HL-60/S4 treated with phorbol 12-myristate 13-acetate at 8.2 ng/mL for 4 days and 3 days (cell line): ENCODE results near the gene NECTIN2.
"Not testable (repeated sequence)": the region's sequence is repeated elsewhere in the genome, so short reads cannot be mapped to it uniquely, and the experiment has no call there.

Experiments used
- in situ Hi-C: fragments of 300-500 bp; cut with MboI; formaldehyde crosslinking; loops from 2 replicates; pipeline ENCODE4 v1.15.0; 2022; ENCODE audit warnings: low sequenced_read_pairs

NECTIN2 gene

GRCh38 chr19:44848812-44849447 lies 2.8 kb downstream of the NECTIN2 start:
- in situ Hi-C loops, result no loop called here

GRCh38 chr19:44850641-44851109 lies 4.6 kb downstream of the NECTIN2 start:
- in situ Hi-C loops, result no loop called here

DNA sequence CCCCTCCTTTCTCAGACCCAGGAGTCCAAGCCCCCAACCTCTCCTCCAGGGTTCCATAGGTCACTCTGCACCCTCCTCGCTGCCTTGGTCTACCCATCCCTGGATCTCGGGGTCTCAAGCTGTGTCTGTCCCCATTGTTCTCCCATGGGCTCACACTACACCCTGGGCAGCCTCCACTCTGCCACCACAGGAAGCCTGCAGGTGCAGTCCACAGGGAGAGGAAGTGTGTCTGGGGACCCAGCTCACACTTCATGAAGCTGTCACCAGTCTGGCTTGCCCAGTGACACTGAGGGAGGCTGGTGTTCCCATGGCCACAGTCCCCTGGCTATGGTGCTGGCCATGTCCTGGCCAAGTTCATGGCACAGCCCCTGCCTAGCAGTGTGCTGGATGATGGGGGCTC lies 5.3 kb downstream of the NECTIN2 start:
- in situ Hi-C loops, result no loop called here

DNA sequence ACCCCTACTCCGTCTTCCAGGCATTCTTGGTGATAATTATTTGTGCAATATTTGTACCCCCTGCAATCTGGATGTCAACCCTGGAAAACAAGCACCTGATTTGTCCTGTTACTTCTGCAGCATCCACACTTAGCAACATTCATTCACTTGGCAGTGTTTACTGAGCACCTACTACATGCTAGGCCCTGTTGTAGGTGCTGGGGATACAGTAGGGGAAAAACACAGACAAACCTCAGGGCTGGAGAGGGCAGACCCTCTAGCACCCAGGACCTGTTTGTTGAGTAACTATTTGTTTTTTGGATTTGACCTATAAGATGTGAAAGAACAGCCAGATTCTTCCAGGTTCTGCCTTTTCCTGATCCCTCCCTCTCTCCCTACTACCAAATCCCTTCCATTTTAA lies 9.5 kb downstream of the NECTIN2 start:
- in situ Hi-C loops, result no loop called here

DNA sequence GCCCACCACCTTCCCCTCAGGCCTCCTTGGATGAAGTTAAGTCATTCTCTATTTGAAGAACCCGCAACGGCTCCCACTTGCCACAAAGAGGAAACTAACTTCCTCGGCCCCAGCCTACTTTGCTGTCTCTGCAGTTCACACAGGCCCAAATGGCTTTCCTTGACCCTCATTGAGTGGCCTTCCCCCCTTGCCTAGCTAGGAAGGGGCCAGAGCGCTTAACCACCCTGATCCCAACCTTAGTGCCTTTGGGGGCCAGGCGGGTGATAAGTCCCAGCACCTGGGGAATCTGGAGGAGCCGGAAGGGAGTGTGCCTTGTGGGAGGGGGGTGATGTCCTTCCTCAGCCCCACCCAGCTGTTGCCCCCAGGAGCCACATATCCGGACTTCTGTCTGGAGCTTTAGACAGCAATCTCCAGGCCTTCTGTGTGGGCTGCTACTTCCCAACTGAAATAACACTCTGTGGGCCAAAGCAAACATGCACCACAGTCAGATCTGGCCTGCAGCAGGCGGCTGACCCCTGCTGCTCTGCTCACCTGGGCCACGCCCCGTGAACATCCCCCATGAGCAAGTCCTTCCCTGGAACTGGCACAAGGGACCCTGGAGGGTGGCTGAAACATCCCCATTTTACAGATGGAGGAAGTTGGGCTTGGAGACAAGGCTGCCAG lies 10.5 kb downstream of the NECTIN2 start:
- in situ Hi-C loops, result no loop called here

GRCh38 chr19:44857837-44858236 lies 11.7 kb downstream of the NECTIN2 start:
- in situ Hi-C loops, result no loop called here

DNA sequence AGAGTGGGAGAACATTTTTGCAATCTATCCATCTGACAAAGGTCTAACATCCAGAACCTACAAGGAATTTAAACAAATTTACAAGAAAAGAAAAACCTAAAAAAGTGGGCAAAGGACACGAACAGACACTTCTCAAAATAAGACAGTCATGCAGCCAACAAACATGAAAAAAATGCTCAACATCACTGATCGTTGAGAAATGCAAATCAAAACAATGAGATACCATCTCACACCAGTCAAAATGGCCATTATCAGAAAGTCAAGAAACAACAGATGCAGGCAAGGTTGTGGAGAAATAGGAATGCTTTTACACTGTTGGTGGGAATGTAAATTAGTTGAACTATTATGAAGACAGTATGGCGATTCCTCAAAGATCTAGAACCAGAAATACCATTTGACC lies 15.5 kb downstream of the NECTIN2 start:
- in situ Hi-C loops, result not testable (repeated sequence)

DNA sequence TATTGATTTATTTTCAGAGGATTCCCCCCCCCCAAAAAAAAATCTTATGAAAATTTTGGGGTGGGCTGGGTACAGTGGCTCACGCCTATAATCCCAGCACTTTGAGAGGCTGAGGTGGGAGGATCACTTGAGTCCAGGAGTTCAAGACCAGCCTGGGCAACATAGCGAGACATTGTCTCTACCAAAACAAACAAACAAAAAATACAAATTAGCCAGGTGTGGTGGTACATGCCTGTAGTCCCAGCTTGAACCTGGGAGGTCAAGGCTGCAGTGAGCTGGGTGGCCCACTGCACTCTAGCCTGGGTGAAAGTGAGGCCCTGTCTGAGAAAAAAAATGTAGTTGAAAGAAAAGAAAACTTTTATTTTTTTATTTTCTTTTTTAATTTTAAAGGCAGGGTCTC lies 17.9 kb downstream of the NECTIN2 start:
- in situ Hi-C loops, result no loop called here

DNA sequence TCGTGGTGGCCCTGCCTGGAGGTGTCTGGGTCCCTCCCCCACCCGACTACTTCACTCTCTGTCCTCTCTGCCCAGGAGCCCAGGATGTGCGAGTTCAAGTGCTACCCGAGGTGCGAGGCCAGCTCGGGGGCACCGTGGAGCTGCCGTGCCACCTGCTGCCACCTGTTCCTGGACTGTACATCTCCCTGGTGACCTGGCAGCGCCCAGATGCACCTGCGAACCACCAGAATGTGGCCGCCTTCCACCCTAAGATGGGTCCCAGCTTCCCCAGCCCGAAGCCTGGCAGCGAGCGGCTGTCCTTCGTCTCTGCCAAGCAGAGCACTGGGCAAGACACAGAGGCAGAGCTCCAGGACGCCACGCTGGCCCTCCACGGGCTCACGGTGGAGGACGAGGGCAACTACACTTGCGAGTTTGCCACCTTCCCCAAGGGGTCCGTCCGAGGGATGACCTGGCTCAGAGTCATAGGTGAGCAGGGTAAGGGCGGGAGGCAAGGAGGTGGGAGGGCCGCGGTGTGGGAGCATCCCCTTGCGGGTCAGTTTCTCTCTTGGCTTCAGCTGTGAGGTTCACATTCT lies 19.2 kb downstream of the NECTIN2 start:
- in situ Hi-C loops, result no loop called here

- in situ Hi-C loops, result no loop called here
Measured at GRCh38 chr19:44866664-44867063, 20.6 kb downstream of the NECTIN2 start.

GRCh38 chr19:44867578-44867977 lies 21.5 kb downstream of the NECTIN2 start:
- in situ Hi-C loops, result no loop called here

DNA sequence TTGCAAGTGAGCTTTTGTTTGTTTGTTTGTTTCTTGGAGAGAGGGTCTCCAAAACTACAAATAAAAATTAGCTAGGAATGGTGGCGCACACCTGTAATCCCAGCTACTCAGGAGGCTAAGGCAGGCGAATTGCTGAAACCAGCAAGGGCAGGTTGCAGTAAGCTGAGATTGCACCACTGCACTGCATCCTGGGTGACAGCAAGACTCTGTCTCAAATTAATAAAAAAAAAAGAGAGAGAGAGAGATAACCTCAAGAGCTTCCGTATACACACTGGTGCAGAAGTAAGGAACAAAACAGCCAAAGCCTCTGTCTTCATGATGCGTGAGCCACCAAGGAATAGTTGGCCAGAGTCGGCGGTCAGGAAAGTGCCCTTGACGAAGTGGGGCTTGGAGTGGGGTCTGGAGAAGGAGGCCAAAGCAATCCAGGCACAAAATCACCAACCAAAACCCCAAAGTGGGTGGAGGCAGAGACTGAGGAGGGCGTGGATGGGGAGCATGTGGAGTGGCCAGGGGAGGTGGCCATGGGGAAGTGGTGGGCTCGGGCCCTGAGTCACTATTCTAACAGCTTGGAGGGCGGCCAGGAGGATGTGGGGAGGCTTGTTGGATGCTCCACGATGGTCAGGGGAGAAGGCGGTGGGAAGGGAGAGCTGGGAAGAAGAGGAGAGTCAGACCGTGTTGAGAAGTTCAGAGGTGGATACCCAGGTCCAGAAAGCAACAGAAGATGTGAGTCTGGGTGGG lies 23.8 kb downstream of the NECTIN2 start:
- in situ Hi-C loops, result no loop called here

- in situ Hi-C loops, result no loop called here
Measured at GRCh38 chr19:44871809-44872208, 25.7 kb downstream of the NECTIN2 start.

GRCh38 chr19:44872661-44873060 lies 26.6 kb downstream of the NECTIN2 start:
- in situ Hi-C loops, result no loop called here

DNA sequence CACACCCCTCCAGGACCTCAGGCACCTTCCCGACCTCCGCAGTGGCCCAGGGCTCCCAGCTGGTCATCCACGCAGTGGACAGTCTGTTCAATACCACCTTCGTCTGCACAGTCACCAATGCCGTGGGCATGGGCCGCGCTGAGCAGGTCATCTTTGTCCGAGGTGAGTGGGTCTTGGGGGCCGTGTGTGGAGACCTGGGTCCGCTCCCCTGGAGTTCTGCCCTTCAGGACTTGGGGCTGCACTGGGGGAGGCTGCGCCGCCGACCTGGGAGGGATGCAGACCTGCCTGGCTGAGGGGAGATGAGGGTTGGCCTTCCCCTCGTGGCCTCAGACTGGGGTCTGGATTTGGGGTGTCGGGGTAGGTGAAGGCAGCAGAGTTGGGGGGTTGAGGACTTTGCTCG lies 28.2 kb downstream of the NECTIN2 start:
- in situ Hi-C loops, result no loop called here

DNA sequence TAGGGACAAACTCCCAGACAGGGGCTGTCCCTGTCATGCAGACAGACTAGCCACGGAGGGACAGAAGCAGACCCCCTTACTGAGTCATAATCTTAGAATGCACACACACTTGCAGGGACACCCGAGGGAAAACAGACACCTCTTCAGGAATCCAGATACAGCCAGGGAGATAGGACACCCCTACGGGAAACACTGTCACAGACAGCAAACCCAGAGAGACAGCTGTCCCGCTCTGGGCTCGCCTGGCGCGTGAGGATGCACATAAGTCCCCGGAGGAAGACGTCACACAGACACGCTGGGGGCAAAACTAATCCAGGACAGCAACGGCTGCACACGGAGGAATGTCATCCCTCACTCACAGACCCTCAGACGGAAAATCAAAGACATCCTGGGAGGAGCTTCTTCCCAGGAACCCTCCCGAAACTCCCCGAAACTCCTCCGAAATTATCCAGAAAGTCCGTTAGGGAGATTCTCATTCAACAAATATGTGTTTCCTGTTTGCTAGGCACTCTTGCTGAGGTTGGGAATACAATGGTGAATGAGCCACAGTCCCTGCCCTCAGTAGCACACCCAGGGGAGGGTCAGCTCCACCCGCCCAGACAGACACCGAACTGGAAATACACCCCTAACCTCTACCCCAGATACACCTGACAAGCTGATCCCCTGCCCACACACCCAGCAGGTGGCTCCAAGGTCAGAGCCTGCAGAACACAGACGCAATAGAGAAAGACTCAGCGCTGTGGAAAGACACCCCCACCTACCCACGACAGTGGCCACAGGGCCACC lies 29.8 kb downstream of the NECTIN2 start:
- in situ Hi-C loops, result no loop called here

GRCh38 chr19:44876930-44877535 lies 30.9 kb downstream of the NECTIN2 start:
- in situ Hi-C loops, result no loop called here

GRCh38 chr19:44878120-44878865 lies 32.2 kb downstream of the NECTIN2 start:
- in situ Hi-C loops, result no loop called here

DNA sequence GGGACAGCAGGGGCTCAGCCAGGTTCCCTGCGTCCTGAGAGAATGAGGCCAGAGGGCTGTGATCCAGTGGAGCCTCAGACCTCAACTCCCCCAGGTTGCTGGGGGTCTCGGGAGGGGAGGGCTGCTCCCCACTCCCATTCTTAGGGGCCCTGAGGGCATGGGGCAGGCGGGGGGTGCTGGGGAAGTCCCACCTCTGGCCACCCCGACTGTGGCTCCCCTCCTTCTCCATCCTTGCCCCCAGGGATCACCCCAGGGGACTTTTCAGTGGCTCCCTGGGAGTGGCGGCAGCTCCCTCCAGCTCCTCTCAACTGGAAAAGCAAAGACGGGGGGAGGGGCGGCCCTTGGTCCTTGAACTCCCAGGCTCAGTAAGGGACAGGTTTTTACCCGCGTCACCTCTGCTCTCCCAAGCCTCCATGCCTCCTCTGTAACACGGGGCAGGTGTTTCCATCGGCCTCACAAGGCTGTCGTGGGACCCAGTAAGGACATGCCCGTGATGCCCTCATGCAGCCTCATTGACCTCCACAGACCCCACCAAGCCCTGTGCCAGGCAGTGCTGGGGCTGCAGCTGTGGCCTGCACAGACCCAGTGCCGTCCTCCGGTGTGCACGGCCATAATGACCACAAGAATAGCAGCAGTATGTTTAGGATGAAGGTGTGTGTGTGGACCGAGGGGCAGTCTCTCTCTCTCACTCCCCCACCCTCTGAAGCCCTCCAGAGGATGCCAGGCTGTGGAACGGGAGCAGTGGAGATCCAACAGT lies 33.4 kb downstream of the NECTIN2 start:
- in situ Hi-C loops, result no loop called here
